MCF 10A (cell line): ENCODE results near the gene FAM184B. TPM values are rescaled to one million over a fixed set of nuclear protein-coding genes. Genes with fewer than 3 reads are reported as not detected.

ENCODE experiments used
- BruUV-seq: library from RNA; stranded (reverse); fragments of 400-500 nt; replicated peaks from 2 replicates; lab custom pipeline; 2021; lab: Mats Ljungman, UMichigan
- CTCF ChIA-PET: fragments of 300-600 bp; sonication (Branson Sonifier 250); formaldehyde crosslinking; extraction: SDS; loops from one replicate; lab custom pipeline; 2021; ENCODE audit warnings: antibody characterized with exemption, inconsistent platforms; lab: Yijun Ruan, JAX
- POLR2A ChIA-PET: fragments of 300-600, 350-650 bp; sonication (Branson Sonifier 250); formaldehyde crosslinking; extraction: SDS; loops from one replicate; lab custom pipeline; 2020; ENCODE audit warnings: antibody characterized with exemption, inconsistent platforms; lab: Yijun Ruan, JAX
- DNase-seq: peaks from one replicate; pipeline ENCODE4 v3.0.0-alpha.2; 2018; ENCODE audit not compliant: unreplicated experiment
- H3K27ac Mint-ChIP-seq: one replicate; pipeline ENCODE4 v1.8.0; 2022; ENCODE audit warnings: mild to moderate bottlenecking, low read depth, mixed read lengths; ENCODE audit not compliant: unreplicated experiment
- H3K27me3 Mint-ChIP-seq: one replicate; pipeline ENCODE4 v1.8.0; 2022; ENCODE audit warnings: mixed read lengths; ENCODE audit not compliant: insufficient read depth, unreplicated experiment
- H3K36me3 Mint-ChIP-seq: one replicate; pipeline ENCODE4 v1.8.0; 2022; ENCODE audit warnings: mild to moderate bottlenecking, moderate library complexity, mixed read lengths; ENCODE audit not compliant: insufficient read depth, unreplicated experiment
- H3K4me1 Mint-ChIP-seq: one replicate; pipeline ENCODE4 v1.8.0; 2022; ENCODE audit warnings: mixed read lengths; ENCODE audit not compliant: insufficient read depth, unreplicated experiment
- H3K4me3 Mint-ChIP-seq: one replicate; pipeline ENCODE4 v1.8.0; 2022; ENCODE audit warnings: mild to moderate bottlenecking, moderate library complexity, mixed read lengths; ENCODE audit not compliant: unreplicated experiment
- H3K9me3 Mint-ChIP-seq: one replicate; pipeline ENCODE4 v1.8.0; 2022; ENCODE audit warnings: mixed read lengths; ENCODE audit not compliant: unreplicated experiment
- intact Hi-C: fragments of 100-400 bp; cut with micrococcal nuclease; formaldehyde crosslinking; loops from 2 replicates; pipeline ENCODE4 v1.14.1; 2022
- total RNA-seq: library from RNA; stranded (reverse); gene quantifications from 2 replicates; pipeline ENCODE4 v1.2.3, GENCODE V29; 2022
- TF ChIP-seq, protein P1 (sequence below): fragments of 200-600 bp; IDR thresholded peaks from one replicate; pipeline ENCODE4 v1.8.0; 2022; ENCODE audit warnings: antibody characterized with exemption, mild to moderate bottlenecking; ENCODE audit not compliant: unreplicated experiment

FAM184B gene
- total RNA-seq, 1 experiment from 2014 or later, result not detected

DNA sequence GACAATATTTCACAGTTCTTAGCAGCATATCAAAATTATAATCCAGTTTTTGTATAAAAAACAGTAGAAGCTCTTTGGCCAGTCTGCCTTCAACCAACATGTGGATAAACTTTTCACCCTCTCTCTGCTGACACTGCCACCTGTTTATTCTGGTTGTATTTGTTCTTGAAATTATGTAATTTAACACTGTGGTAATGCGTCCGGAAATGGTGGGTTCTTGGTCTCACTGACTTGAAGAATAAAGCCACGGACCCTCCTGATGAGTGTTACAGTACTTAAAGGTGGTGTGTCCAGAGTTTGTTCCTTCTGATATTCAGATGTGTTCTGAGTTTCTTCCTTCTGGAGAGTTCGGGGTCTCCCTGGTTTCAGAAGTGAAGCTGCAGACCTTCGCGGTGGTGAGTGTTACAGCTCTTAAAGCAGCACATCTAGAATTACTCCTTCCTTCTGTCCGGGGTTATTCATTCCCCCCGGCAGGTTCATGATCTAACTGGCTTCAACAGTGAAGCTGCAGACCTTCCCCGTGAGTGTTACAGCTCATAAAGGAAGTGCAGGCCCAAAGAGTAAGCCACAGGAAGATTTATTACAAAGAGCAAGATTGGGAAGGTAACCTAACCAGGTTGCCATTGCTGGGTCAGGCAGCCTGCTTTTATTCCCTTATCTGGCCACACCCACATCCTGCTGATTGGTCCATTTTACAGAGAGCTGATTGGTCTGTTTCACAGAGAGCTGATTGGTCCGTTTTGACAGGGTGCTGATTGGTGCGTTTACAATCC, 15.7 kb downstream of the FAM184B start:
- H3K36me3 Mint-ChIP-seq, result no peaks in the 10 kb centered on the region
- no TSS peak for BruUV-seq

GRCh38 chr4:17763931-17764330, 17.5 kb downstream of the FAM184B start:
- Mint-ChIP-seq H3K36me3 (no peaks in the 10 kb centered on the region), H3K4me3 (no peak overlapping the region), H3K9me3 (no peaks in the 10 kb centered on the region), H3K27me3 (no peaks in the 10 kb centered on the region), H3K4me1 (no peaks in the 10 kb centered on the region), H3K27ac (no peak overlapping the region)
- ChIA-PET POLR2A (no interaction called here), CTCF (interaction anchor here (0.7 to 0.8 kb wide), 2 partner anchors 121 to 147 kb away, joined by 3 read pairs; no protein-coding TSS in a partner anchor)
- DNase-seq, result no peak
- intact Hi-C loops, result loop anchor here (2.0 kb wide), 1 partner anchor 45 kb away; no protein-coding TSS in a partner anchor
- TF ChIP-seq, protein P1, sequence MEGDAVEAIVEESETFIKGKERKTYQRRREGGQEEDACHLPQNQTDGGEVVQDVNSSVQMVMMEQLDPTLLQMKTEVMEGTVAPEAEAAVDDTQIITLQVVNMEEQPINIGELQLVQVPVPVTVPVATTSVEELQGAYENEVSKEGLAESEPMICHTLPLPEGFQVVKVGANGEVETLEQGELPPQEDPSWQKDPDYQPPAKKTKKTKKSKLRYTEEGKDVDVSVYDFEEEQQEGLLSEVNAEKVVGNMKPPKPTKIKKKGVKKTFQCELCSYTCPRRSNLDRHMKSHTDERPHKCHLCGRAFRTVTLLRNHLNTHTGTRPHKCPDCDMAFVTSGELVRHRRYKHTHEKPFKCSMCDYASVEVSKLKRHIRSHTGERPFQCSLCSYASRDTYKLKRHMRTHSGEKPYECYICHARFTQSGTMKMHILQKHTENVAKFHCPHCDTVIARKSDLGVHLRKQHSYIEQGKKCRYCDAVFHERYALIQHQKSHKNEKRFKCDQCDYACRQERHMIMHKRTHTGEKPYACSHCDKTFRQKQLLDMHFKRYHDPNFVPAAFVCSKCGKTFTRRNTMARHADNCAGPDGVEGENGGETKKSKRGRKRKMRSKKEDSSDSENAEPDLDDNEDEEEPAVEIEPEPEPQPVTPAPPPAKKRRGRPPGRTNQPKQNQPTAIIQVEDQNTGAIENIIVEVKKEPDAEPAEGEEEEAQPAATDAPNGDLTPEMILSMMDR, result no peak
- no TSS peak for BruUV-seq

More for the DNA sequence above, 15.7 kb downstream of the FAM184B start:
- no peak overlapping the region for H3K27ac Mint-ChIP-seq
- H3K4me3 Mint-ChIP-seq, result no peak overlapping the region
- no peaks in the 10 kb centered on the region for H3K27me3 Mint-ChIP-seq
- TF ChIP-seq, protein P1, result no peak
- CTCF ChIA-PET, result interaction anchor here (0.6 to 1.3 kb wide), 3 partner anchors 19 to 217 kb away, joined by 3 read pairs; no protein-coding TSS in a partner anchor
- DNase-seq, result no peak
- intact Hi-C loops, result no loop called here
- no peaks in the 10 kb centered on the region for H3K4me1 Mint-ChIP-seq
- POLR2A ChIA-PET, result no interaction called here
- H3K9me3 Mint-ChIP-seq, result no peaks in the 10 kb centered on the region

- ChIA-PET POLR2A (interaction anchor here (0.6 kb wide), 1 partner anchor 619 kb away, joined by 4 read pairs; no protein-coding TSS in a partner anchor), CTCF (interaction anchor here (0.5 to 0.8 kb wide), 4 partner anchors 24 to 744 kb away, joined by 3 read pairs; no protein-coding TSS in a partner anchor)
- no TSS peak for BruUV-seq
- no peak for DNase-seq
- Mint-ChIP-seq H3K36me3 (no peaks in the 10 kb centered on the region), H3K27ac (no peak overlapping the region), H3K9me3 (no peaks in the 10 kb centered on the region), H3K4me1 (no peaks in the 10 kb centered on the region), H3K4me3 (no peak overlapping the region), H3K27me3 (no peaks in the 10 kb centered on the region)
- TF ChIP-seq, protein P1, result no peak
- intact Hi-C loops, result loop anchor here (2.0 kb wide), 1 partner anchor 45 kb away; no protein-coding TSS in a partner anchor
Measured at GRCh38 chr4:17763416-17763815, 18.0 kb downstream of the FAM184B start.

GRCh38 chr4:17762726-17763125, 18.7 kb downstream of the FAM184B start:
- peak; percentile 65 for DNase-seq
- ChIA-PET POLR2A (interaction anchor here (0.6 kb wide), 1 partner anchor 620 kb away, joined by 4 read pairs; no protein-coding TSS in a partner anchor), CTCF (interaction anchor here (0.6 kb wide), 2 partner anchors 39 to 1556 kb away, joined by 3 read pairs; no protein-coding TSS in a partner anchor)
- Mint-ChIP-seq H3K36me3 (no peaks in the 10 kb centered on the region), H3K27me3 (no peaks in the 10 kb centered on the region), H3K4me3 (no peak overlapping the region), H3K4me1 (no peaks in the 10 kb centered on the region), H3K9me3 (no peaks in the 10 kb centered on the region), H3K27ac (no peak overlapping the region)
- TF ChIP-seq, protein P1, result peak; percentile 30
- intact Hi-C loops, result loop anchor here (2.0 kb wide), 1 partner anchor 46 kb away; no protein-coding TSS in a partner anchor
- no TSS peak for BruUV-seq
